HTERT RPE-1 (cell line): ENCODE measurements around the gene GPR153.

Experiments
- in situ Hi-C: fragments of 300-500 bp; cut with MboI; formaldehyde crosslinking; loops from 4 replicates; pipeline ENCODE4 v1.14.3; 2020; ENCODE audit warnings: low sequenced_read_pairs

Gene GPR153

GRCh38 chr1:6207075-6207885 lies 53.6 kb downstream of the GPR153 start:
- in situ Hi-C loops: no loop called here

- in situ Hi-C loops: no loop called here
Observed at GRCh38 chr1:6206520-6206855, 54.4 kb downstream of the GPR153 start.

DNA sequence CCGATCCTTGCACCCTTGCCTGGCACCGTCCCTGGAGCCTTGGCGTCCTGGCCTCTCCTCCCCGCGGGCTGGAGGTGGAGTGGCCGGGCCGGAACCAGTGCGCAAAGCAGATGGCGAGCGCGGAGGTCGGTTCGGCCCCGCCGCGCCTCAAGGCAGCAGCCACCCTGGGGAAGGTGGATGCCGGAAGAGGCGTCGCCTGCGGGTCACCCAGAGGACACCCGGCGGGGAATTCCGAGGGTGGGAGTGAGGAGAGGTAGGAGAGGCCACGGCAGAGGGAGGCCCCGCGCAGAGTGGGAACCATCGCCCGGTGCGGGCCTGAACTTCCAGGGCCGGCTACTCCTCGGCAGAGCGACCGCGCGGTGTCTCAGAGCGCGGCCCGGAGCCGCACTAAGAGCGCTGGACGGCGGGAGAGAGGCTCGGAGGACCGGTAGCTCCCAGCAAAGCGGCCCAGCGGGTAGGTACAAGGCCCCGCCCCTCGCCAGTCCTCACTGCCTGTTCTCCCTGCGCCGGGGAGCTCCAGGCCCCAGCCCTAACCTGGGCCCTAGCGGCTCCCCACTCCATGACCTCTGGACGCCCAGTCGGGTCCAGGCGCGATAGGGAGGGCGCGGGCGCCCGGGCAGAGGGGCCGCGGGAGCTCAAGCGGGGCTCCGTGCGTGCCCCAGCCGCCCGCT lies 54.9 kb downstream of the GPR153 start, which contains the start of gene RNF207:
Gene RNF207, plus strand, starts transcription at position 271 of the 671 bp plus-strand sequence. CDS start 417 bp downstream, outside the sequence.
- in situ Hi-C loops: no loop called here

DNA sequence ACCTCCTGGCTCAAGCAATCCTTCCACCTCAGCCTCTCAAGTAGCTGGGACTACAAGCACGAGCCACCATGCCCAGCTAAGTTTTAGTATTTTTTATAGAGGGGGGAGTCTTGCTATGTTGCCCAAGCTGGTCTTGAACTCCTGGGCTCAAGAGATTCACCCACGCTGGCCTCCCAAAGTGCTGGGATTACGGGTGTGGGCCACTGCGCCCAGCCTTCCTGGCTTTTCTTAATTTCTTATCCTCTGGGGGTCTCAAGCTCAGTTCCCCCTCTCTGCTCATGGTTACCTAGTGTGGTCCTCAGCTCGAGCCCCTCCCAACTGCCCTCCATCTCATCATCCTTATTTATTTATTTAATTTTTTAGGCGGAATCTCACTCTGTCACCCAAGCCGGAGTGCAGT lies 58.6 kb downstream of the GPR153 start:
- in situ Hi-C loops: no loop called here

GRCh38 chr1:6200188-6200809 lies 60.6 kb downstream of the GPR153 start:
- in situ Hi-C loops: no loop called here

GRCh38 chr1:6199298-6200187 lies 61.4 kb downstream of the GPR153 start, which contains the start of gene RPL22:
Gene RPL22, minus strand, starts transcription at chr1:6199595. Its CDS starts 22 bp downstream, at chr1:6199573.
- in situ Hi-C loops: no loop called here

GRCh38 chr1:6198646-6199297 lies 62.1 kb downstream of the GPR153 start:
- in situ Hi-C loops: no loop called here

DNA sequence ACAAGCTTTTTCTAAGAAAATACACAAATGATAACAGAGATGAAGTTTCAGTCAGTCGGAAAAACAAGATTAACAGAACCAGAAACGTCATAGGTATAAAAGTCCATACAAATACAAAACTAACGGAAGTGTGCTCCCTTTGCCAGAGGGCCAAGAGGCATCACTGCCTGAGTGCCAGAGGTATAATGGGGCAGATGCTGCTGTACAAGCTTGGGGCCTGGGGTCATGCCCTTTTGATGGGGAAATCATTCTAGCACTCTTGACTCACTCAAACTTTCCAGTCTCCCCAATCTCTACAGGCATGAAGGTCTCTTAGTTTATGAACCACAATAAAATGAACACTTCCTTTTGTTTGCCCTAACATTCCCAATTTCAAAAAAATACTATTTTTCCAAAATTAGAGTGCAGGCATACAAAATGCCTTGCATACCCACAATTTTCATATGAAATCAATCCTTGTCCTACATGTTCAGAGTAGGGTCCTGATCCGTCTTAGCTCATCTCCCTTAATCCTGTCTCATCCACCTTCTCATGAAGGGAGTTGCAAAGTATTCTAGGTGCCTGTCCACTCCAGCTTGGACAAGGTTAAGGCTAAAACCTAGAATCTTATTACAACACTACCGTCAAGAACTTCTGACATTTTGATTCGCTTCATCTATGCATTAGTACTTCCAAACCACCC lies 63.0 kb downstream of the GPR153 start:
- in situ Hi-C loops: no loop called here
